PC-9 (cell line): Measurements from ENCODE around the gene FBN3. TPM values are rescaled to one million over a fixed set of nuclear protein-coding genes. Genes with fewer than 3 reads are reported as not detected.

Experiments used
- BruUV-seq: library from RNA; stranded (reverse); fragments of 400-500 nt; replicated peaks from 2 replicates; lab custom pipeline; 2021; lab: Mats Ljungman, UMichigan
- CTCF ChIA-PET: fragments of 300-600 bp; sonication (Branson Sonifier 250); formaldehyde crosslinking; loops from one replicate; lab custom pipeline; 2022; ENCODE audit warnings: antibody characterized with exemption; lab: Charles Lee
- POLR2A ChIA-PET: fragments of 300-600 bp; sonication (Branson Sonifier 250); formaldehyde crosslinking; loops from one replicate; lab custom pipeline; 2022; ENCODE audit warnings: antibody characterized with exemption; ENCODE audit not compliant: unreplicated experiment; lab: Charles Lee
- DNase-seq, 2 experiments: peaks; one replicate each; pipeline versions ENCODE4 v3.0.0 to v3.0.0-alpha.2; 2015 to 2022; ENCODE audit warnings: mixed read lengths in 1 of 2
- H2AFZ ChIP-seq: fragments of 200-600 bp; sonication (generic); 2 replicates; pipeline ENCODE4 v1.8.1; 2017; ENCODE audit warnings: antibody characterized with exemption
- H3F3A ChIP-seq: fragments of 200-600 bp; sonication (generic); 2 replicates; pipeline ENCODE4 v1.8.1; 2017; ENCODE audit warnings: antibody characterized with exemption, mild to moderate bottlenecking, low read depth; ENCODE audit not compliant: insufficient read depth
- H3K27ac ChIP-seq: fragments of 200-600 bp; sonication (generic); 2 replicates; pipeline ENCODE4 v1.6.1; 2016; ENCODE audit warnings: mixed run types
- H3K27me3 ChIP-seq: fragments of 200-600 bp; sonication (generic); 2 replicates; pipeline ENCODE4 v1.6.1; 2016; ENCODE audit warnings: low read depth, mixed run types; ENCODE audit not compliant: insufficient read depth
- H3K36me3 ChIP-seq: fragments of 200-600 bp; sonication (generic); 2 replicates; pipeline ENCODE4 v1.6.1; 2016; ENCODE audit warnings: low read depth, mixed run types
- H3K4me1 ChIP-seq: fragments of 200-600 bp; sonication (generic); replicated peaks from 2 replicates; pipeline ENCODE4 v1.6.1; 2016; ENCODE audit warnings: mixed run types; ENCODE audit not compliant: insufficient read depth
- H3K4me2 ChIP-seq: fragments of 200-600 bp; sonication (generic); 2 replicates; pipeline ENCODE4 v1.6.1; 2017; ENCODE audit warnings: mixed run types
- H3K4me3 ChIP-seq: fragments of 200-600 bp; sonication (generic); 2 replicates; pipeline ENCODE4 v1.6.1; 2016; ENCODE audit warnings: mixed run types
- H3K79me2 ChIP-seq: fragments of 200-600 bp; sonication (generic); 2 replicates; pipeline ENCODE4 v1.6.1; 2017; ENCODE audit warnings: low read depth, mixed run types
- H3K9me2 ChIP-seq: fragments of 200-600 bp; sonication (generic); 2 replicates; pipeline ENCODE4 v1.8.1; 2017; ENCODE audit warnings: mild to moderate bottlenecking; ENCODE audit not compliant: insufficient read depth
- H3K9me3 ChIP-seq: fragments of 200-600 bp; sonication (generic); 2 replicates; pipeline ENCODE4 v1.8.1; 2016; ENCODE audit warnings: low read depth; ENCODE audit not compliant: insufficient read depth
- H4K20me1 ChIP-seq: fragments of 200-600 bp; sonication (generic); 2 replicates; pipeline ENCODE4 v1.8.1; 2017; ENCODE audit not compliant: insufficient read depth
- EZH2 ChIP-seq: fragments of 200-600 bp; sonication (generic); IDR thresholded peaks from 2 replicates; pipeline ENCODE4 v1.8.0; 2017; ENCODE audit warnings: antibody characterized with exemption, low read depth
- intact Hi-C: fragments of 100-400 bp; cut with micrococcal nuclease; formaldehyde crosslinking; loops from one replicate; pipeline ENCODE4 v1.10.0; 2022; ENCODE audit not compliant: unreplicated experiment
- total RNA-seq: library from RNA; stranded (reverse); gene quantifications from 2 replicates; pipeline ENCODE4 v1.2.3, GENCODE V29; 2021
- TF ChIP-seq, protein P1 (sequence below): fragments of 200-600 bp; sonication (generic); conservative IDR thresholded peaks from 2 replicates; pipeline ENCODE4 v1.6.1; 2017; ENCODE audit warnings: mixed run types, antibody characterized with exemption, mild to moderate bottlenecking, moderate library complexity

Gene FBN3
- total RNA-seq, 1 experiment from 2014 or later, result not detected

DNA sequence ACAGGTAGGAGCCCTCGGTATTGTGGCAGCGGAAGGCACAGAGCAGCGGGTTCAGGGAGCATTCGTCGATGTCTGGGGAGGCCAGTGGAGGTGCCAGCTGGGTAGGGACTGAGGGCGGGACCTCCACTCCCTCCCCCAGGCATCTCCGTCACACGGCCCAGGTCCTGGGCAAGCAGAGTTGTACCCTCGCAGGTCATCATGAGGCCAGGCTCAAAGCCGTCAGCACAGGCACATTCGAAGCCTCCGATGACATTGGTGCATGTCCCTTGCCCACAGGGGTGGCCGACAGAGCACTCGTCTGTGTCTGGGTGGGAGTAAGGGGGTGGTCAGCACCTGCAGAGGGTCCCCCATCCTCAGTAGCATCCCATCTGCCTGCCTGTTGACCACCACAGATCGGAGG lies 61.5 kb downstream of the FBN3 start:
- Histone ChIP-seq H3K79me2 (no peaks in the 10 kb centered on the region), H3K4me2 (no peak overlapping the region), H3K9me3 (no peaks in the 10 kb centered on the region), H3F3A (no peaks in the 10 kb centered on the region), H3K36me3 (no peaks in the 10 kb centered on the region), H3K27me3 (peaks cover 19% of the 10 kb centered on the region; the same call in 1 of the 2 replicates), H3K4me1 (peaks cover 5% of the 10 kb centered on the region; the same call in 1 of the 2 replicates), H3K4me3 (no peak overlapping the region), H4K20me1 (no peaks in the 10 kb centered on the region), H3K27ac (no peak overlapping the region), H3K9me2 (no peaks in the 10 kb centered on the region), H2AFZ (no peak overlapping the region)
- no peak for DNase-seq
- BruUV-seq, result no TSS peak
- intact Hi-C loops, result no loop called here
- ChIA-PET POLR2A (no interaction called here), CTCF (interaction anchor here (0.7 kb wide), 1 partner anchor 182 kb away, joined by 17 read pairs; no protein-coding TSS in a partner anchor)
- TF ChIP-seq EZH2, result no peak
- TF ChIP-seq, protein P1, sequence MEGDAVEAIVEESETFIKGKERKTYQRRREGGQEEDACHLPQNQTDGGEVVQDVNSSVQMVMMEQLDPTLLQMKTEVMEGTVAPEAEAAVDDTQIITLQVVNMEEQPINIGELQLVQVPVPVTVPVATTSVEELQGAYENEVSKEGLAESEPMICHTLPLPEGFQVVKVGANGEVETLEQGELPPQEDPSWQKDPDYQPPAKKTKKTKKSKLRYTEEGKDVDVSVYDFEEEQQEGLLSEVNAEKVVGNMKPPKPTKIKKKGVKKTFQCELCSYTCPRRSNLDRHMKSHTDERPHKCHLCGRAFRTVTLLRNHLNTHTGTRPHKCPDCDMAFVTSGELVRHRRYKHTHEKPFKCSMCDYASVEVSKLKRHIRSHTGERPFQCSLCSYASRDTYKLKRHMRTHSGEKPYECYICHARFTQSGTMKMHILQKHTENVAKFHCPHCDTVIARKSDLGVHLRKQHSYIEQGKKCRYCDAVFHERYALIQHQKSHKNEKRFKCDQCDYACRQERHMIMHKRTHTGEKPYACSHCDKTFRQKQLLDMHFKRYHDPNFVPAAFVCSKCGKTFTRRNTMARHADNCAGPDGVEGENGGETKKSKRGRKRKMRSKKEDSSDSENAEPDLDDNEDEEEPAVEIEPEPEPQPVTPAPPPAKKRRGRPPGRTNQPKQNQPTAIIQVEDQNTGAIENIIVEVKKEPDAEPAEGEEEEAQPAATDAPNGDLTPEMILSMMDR, result no peak

DNA sequence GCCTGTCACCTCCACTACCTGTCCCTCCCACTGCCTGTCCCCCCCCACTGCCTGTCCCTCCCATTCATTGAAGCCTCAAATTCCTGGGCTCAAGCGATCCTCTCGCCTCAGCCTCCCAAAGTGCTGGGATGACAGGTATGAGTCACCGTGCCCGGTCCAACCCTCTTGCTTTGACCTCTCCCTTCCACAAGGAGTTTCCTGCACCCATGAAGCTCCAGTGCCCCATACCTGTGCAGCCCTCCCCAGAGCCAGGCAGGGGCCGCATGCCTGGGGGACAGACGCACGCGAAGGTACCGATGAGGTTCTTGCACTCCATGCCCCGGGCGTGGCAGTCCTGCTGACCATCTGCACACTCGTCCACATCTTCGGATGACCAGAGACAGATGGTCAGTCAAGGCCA lies 62.5 kb downstream of the FBN3 start:
- no peak overlapping the region for H3K4me2 ChIP-seq
- CTCF ChIA-PET, result no interaction called here
- no peak overlapping the region for H2AFZ ChIP-seq
- peaks cover 19% of the 10 kb centered on the region; the same call in 1 of the 2 replicates for H3K27me3 ChIP-seq
- no peak overlapping the region for H3K4me3 ChIP-seq
- DNase-seq, result no peak
- H3K9me3 ChIP-seq, result no peaks in the 10 kb centered on the region
- no peaks in the 10 kb centered on the region for H3K36me3 ChIP-seq
- BruUV-seq, result no TSS peak
- POLR2A ChIA-PET, result no interaction called here
- no peaks in the 10 kb centered on the region for H3F3A ChIP-seq
- TF ChIP-seq EZH2, result no peak
- TF ChIP-seq, protein P1, result no peak
- H3K79me2 ChIP-seq, result no peaks in the 10 kb centered on the region
- H3K4me1 ChIP-seq, result peaks cover 8% of the 10 kb centered on the region; the same call in 1 of the 2 replicates
- H3K9me2 ChIP-seq, result no peaks in the 10 kb centered on the region
- no peaks in the 10 kb centered on the region for H4K20me1 ChIP-seq
- intact Hi-C loops, result no loop called here
- H3K27ac ChIP-seq, result no peak overlapping the region

- H3K4me3 ChIP-seq, result no peak overlapping the region
- peak; percentile 44 to 47 for DNase-seq
- H4K20me1 ChIP-seq, result no peaks in the 10 kb centered on the region
- H3F3A ChIP-seq, result no peaks in the 10 kb centered on the region; the same call in 1 of the 2 replicates
- peak overlapping the region; percentile 47 for H3K4me2 ChIP-seq
- no peaks in the 10 kb centered on the region for H3K36me3 ChIP-seq
- ChIA-PET CTCF (interaction anchor here (0.6 kb wide), 1 partner anchor 467 kb away, joined by 4 read pairs; no protein-coding TSS in a partner anchor), POLR2A (no interaction called here)
- intact Hi-C loops, result no loop called here
- TF ChIP-seq EZH2, result no peak
- TF ChIP-seq, protein P1, result no peak
- H3K27me3 ChIP-seq, result 0 out of 2 replicates have a peak, but pooled peaks cover 13% of the 10 kb centered on the region
- no peak overlapping the region for H3K27ac ChIP-seq
- H3K9me3 ChIP-seq, result no peaks in the 10 kb centered on the region
- peaks cover 10% of the 10 kb centered on the region; the same call in 1 of the 2 replicates for H3K4me1 ChIP-seq
- H3K9me2 ChIP-seq, result no peaks in the 10 kb centered on the region
- no peak overlapping the region for H2AFZ ChIP-seq
- H3K79me2 ChIP-seq, result no peaks in the 10 kb centered on the region
- BruUV-seq, result no TSS peak
These were observed 63.6 kb downstream of the FBN3 start for GRCh38 chr19:8085598-8086408.
